Astrocyte (in vitro differentiated cells and primary cell): ENCODE results near the gene PDGFA. TPM values are rescaled to one million over a fixed set of nuclear protein-coding genes. Genes with fewer than 3 reads are reported as not detected.

Source experiments
- DNase-seq: peaks from one replicate; pipeline ENCODE4 v3.0.0-alpha.2; 2010; ENCODE audit warnings: low read depth
- FAIRE-seq: peaks from 2 replicates; lab custom pipeline; 2011; peaks lifted over from hg19 to GRCh38; lab: Jason Lieb, UNC
- H2AFZ ChIP-seq: 2 replicates; pipeline ENCODE4 v1.6.0; 2012; ENCODE audit warnings: low read depth, low read length, inconsistent platforms
- H3K27ac ChIP-seq: 2 replicates; pipeline ENCODE4 v1.5.1; 2011; ENCODE audit warnings: low read depth, low read length, inconsistent platforms
- H3K27me3 ChIP-seq: 2 replicates; pipeline ENCODE4 v1.6.0; 2011; ENCODE audit warnings: low read length, inconsistent platforms; ENCODE audit not compliant: insufficient read depth
- H3K36me3 ChIP-seq: 2 replicates; pipeline ENCODE4 v1.5.1; 2011; ENCODE audit warnings: low read length, inconsistent platforms; ENCODE audit not compliant: insufficient read depth
- H3K4me1 ChIP-seq: 2 replicates; pipeline ENCODE4 v1.5.1; 2011; ENCODE audit warnings: low read length, inconsistent platforms; ENCODE audit not compliant: insufficient read depth
- H3K4me2 ChIP-seq: 2 replicates; pipeline ENCODE4 v1.6.0; 2012; ENCODE audit warnings: low read length, inconsistent platforms
- H3K4me3 ChIP-seq: 2 replicates; pipeline ENCODE4 v1.5.1; 2011; ENCODE audit warnings: low read depth, mild to moderate bottlenecking, low read length, inconsistent platforms; ENCODE audit not compliant: insufficient read depth
- H3K79me2 ChIP-seq: 2 replicates; pipeline ENCODE4 v1.6.0; 2012; ENCODE audit warnings: mild to moderate bottlenecking, low read length, inconsistent platforms; ENCODE audit not compliant: insufficient read depth
- H3K9ac ChIP-seq: 2 replicates; pipeline ENCODE4 v1.6.0; 2012; ENCODE audit warnings: mild to moderate bottlenecking, low read length, inconsistent platforms
- H3K9me3 ChIP-seq: 2 replicates; pipeline ENCODE4 v1.5.1; 2012; ENCODE audit warnings: low read depth, mild to moderate bottlenecking, low read length, inconsistent platforms; ENCODE audit not compliant: insufficient read depth
- H4K20me1 ChIP-seq: 2 replicates; pipeline ENCODE4 v1.6.0; 2012; ENCODE audit warnings: low read length, inconsistent platforms; ENCODE audit not compliant: insufficient read depth
- H3K27ac Mint-ChIP-seq: one replicate; pipeline ENCODE4 v1.8.0; 2021; ENCODE audit warnings: mild to moderate bottlenecking, mixed read lengths; ENCODE audit not compliant: unreplicated experiment
- H3K27me3 Mint-ChIP-seq: one replicate; pipeline ENCODE4 v1.8.0; 2021; ENCODE audit warnings: low read depth, mixed read lengths; ENCODE audit not compliant: unreplicated experiment
- H3K36me3 Mint-ChIP-seq: one replicate; pipeline ENCODE4 v1.8.0; 2021; ENCODE audit warnings: low read depth, mixed read lengths; ENCODE audit not compliant: unreplicated experiment
- H3K4me1 Mint-ChIP-seq: one replicate; pipeline ENCODE4 v1.8.0; 2021; ENCODE audit warnings: low read depth, mixed read lengths; ENCODE audit not compliant: unreplicated experiment
- H3K4me3 Mint-ChIP-seq: one replicate; pipeline ENCODE4 v1.8.0; 2021; ENCODE audit warnings: mild to moderate bottlenecking, moderate library complexity, mixed read lengths; ENCODE audit not compliant: unreplicated experiment
- H3K9me3 Mint-ChIP-seq: one replicate; pipeline ENCODE4 v1.8.0; 2021; ENCODE audit warnings: mild to moderate bottlenecking, mixed read lengths; ENCODE audit not compliant: unreplicated experiment
- CTCF ChIP-seq: IDR thresholded peaks from 2 replicates; pipeline ENCODE4 v1.5.1; 2011; ENCODE audit warnings: low read depth, mild to moderate bottlenecking, inconsistent platforms, low read length, moderate library complexity; ENCODE audit not compliant: insufficient read depth
- EZH2 ChIP-seq: IDR thresholded peaks from 2 replicates; pipeline ENCODE4 v1.6.1; 2012; ENCODE audit warnings: mild to moderate bottlenecking, low read length, inconsistent platforms; ENCODE audit not compliant: insufficient read depth
- total RNA-seq: library from RNA; stranded (reverse); gene quantifications from 2 replicates; pipeline ENCODE4 v1.2.1, GENCODE V29; 2021

The PDGFA gene
- total RNA-seq, 1 donor from 2014 or later = 47.1 TPM

GRCh38 chr7:498678-499641 is 20.7 kb downstream of the PDGFA start:
- FAIRE-seq (no peak), DNase-seq (no peak)
- H3K9me3 Mint-ChIP-seq = no peaks in the 10 kb centered on the region
- no peak for TF ChIP-seq CTCF
- TF ChIP-seq EZH2 = no peak
- no peak overlapping the region for H3K9ac ChIP-seq
- no peaks in the 10 kb centered on the region for H3K27me3 ChIP-seq
- H3K4me3 Mint-ChIP-seq = no peak overlapping the region
- H3K4me2 ChIP-seq = no peak overlapping the region
- peaks cover 17% of the 10 kb centered on the region for H3K79me2 ChIP-seq
- H3K4me1 ChIP-seq = no peaks in the 10 kb centered on the region
- H3K27ac Mint-ChIP-seq = no peak overlapping the region
- H3K27me3 Mint-ChIP-seq = no peaks in the 10 kb centered on the region
- H4K20me1 ChIP-seq = peaks cover 67% of the 10 kb centered on the region
- H3K36me3 Mint-ChIP-seq = peaks cover 25% of the 10 kb centered on the region
- H3K9me3 ChIP-seq = no peaks in the 10 kb centered on the region
- no peak overlapping the region for H3K27ac ChIP-seq
- no peak overlapping the region for H2AFZ ChIP-seq
- peaks cover 28% of the 10 kb centered on the region for H3K36me3 ChIP-seq
- peaks cover 2% of the 10 kb centered on the region for H3K4me1 Mint-ChIP-seq
- no peak overlapping the region for H3K4me3 ChIP-seq

- H3K27me3 Mint-ChIP-seq = peaks cover 2% of the 10 kb centered on the region
- H3K79me2 ChIP-seq = peaks cover 9% of the 10 kb centered on the region
- H3K4me1 ChIP-seq = no peaks in the 10 kb centered on the region
- H3K36me3 ChIP-seq = peaks cover 28% of the 10 kb centered on the region
- H3K4me1 Mint-ChIP-seq = no peaks in the 10 kb centered on the region
- H3K27ac ChIP-seq = no peak overlapping the region
- H3K4me3 Mint-ChIP-seq = no peak overlapping the region
- no peak overlapping the region for H3K27ac Mint-ChIP-seq
- no peak overlapping the region for H3K4me2 ChIP-seq
- peaks cover 58% of the 10 kb centered on the region for H4K20me1 ChIP-seq
- FAIRE-seq (no peak), DNase-seq (no peak)
- H3K27me3 ChIP-seq = no peaks in the 10 kb centered on the region
- no peak for TF ChIP-seq CTCF
- no peak for TF ChIP-seq EZH2
- no peaks in the 10 kb centered on the region for H3K9me3 ChIP-seq
- no peak overlapping the region for H3K9ac ChIP-seq
- H3K9me3 Mint-ChIP-seq = no peaks in the 10 kb centered on the region
- peaks cover 25% of the 10 kb centered on the region for H3K36me3 Mint-ChIP-seq
- H3K4me3 ChIP-seq = no peak overlapping the region
- H2AFZ ChIP-seq = no peak overlapping the region
Observed at GRCh38 chr7:497946-498655, 21.5 kb downstream of the PDGFA start.
